ENCODE measurements around the gene ZNF766. TPM values are rescaled to one million over a fixed set of nuclear protein-coding genes. Genes with fewer than 3 reads are reported as not detected.
"Not testable (repeated sequence)": the region's sequence is repeated elsewhere in the genome, so short reads cannot be mapped to it uniquely, and the experiment has no call there.

The ZNF766 gene
- total and polyA plus RNA-seq, 2 experiments from 2014 or later = 9.5 to 16.8 TPM

GRCh38 chr19:52274191-52274590, 4.8 kb downstream of the ZNF766 start:
- Histone ChIP-seq H2AFZ (no peak overlapping the region), H3K36me3 (ENCODE audit: low read depth) (0 out of 2 replicates have a peak, but pooled peaks cover 3% of the 10 kb centered on the region), H3F3A (ENCODE audit: insufficient read depth) (peaks cover 8% of the 10 kb centered on the region; the same call in 1 of the 2 replicates), H3K27ac (no peak overlapping the region), H4K20me1 (ENCODE audit: insufficient read depth) (no peaks in the 10 kb centered on the region), H3K9ac (no peak overlapping the region), H3K79me2 (ENCODE audit: insufficient read depth) (peaks cover 94% of the 10 kb centered on the region), H3K4me1 (ENCODE audit: insufficient read depth) (peaks cover 6% of the 10 kb centered on the region), H3K9me2 (ENCODE audit: insufficient read depth) (no peaks in the 10 kb centered on the region), H3K4me3 (no peak overlapping the region), H3K9me3 (ENCODE audit: low read depth) (no peaks in the 10 kb centered on the region), H3K4me2 (ENCODE audit: unreplicated experiment) (no peak overlapping the region), H3K27me3 (replicated peaks; ENCODE audit: insufficient read depth) (no peaks in the 10 kb centered on the region)
- TF ChIP-seq EZH2 (IDR thresholded peaks at IDR 0.05; ENCODE audit: insufficient read depth, poor library complexity, severe bottlenecking) = no peak
- TF ChIP-seq EZH2phosphoT487 (IDR thresholded peaks at IDR 0.05; ENCODE audit: insufficient read depth, low read depth) = no peak
- DNase-seq = no peak
- in situ Hi-C loops (cut with MboI) = no loop called here
- 87 to 89% methylated on average over 5 of the region's 5 CpGs for WGBS, 2 experiments (ENCODE audit: low coverage in 1 of 2, low lambda C conversion rate in 2 of 2, missing lambda C conversion rate in 2 of 2)

DNA sequence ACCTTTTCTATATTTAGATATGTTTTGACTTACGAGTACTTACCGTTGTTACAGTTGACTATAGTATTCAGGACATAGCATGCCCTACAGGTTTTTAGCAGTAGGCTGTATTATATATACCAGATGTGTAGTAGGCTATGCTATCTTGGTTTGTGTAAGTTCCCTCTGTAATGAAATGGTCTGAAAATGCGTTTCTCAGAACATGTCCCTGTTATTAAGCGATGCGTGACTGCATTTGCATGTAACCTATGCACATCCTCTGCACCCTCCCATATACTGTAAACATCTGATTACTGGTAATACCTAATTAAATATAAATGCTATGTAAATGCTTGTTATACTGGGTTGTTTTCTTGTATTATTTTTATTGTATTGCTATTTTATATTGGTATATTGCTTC, 6.6 kb downstream of the ZNF766 start:
- no peaks in the 10 kb centered on the region for H4K20me1 ChIP-seq (ENCODE audit: insufficient read depth)
- no peak overlapping the region for H3K4me2 ChIP-seq (ENCODE audit: unreplicated experiment)
- in situ Hi-C loops (cut with MboI) = no loop called here
- H3F3A ChIP-seq (ENCODE audit: insufficient read depth) = no peaks in the 10 kb centered on the region
- no peak overlapping the region for H3K9ac ChIP-seq
- no peak overlapping the region for H3K4me3 ChIP-seq
- 83 to 88% methylated on average over 5 of the region's 5 CpGs for WGBS, 2 experiments (ENCODE audit: low coverage in 1 of 2, low lambda C conversion rate in 2 of 2, missing lambda C conversion rate in 2 of 2)
- H3K36me3 ChIP-seq (ENCODE audit: low read depth) = 0 out of 2 replicates have a peak, but pooled peaks cover 3% of the 10 kb centered on the region
- no peaks in the 10 kb centered on the region for H3K9me3 ChIP-seq (ENCODE audit: low read depth)
- TF ChIP-seq EZH2phosphoT487 (IDR thresholded peaks at IDR 0.05; ENCODE audit: insufficient read depth, low read depth) (no peak), EZH2 (IDR thresholded peaks at IDR 0.05; ENCODE audit: insufficient read depth, poor library complexity, severe bottlenecking) (no peak)
- no peaks in the 10 kb centered on the region for H3K9me2 ChIP-seq (ENCODE audit: insufficient read depth)
- H3K4me1 ChIP-seq (ENCODE audit: insufficient read depth) = peaks cover 2% of the 10 kb centered on the region
- no peak overlapping the region for H2AFZ ChIP-seq
- no peak overlapping the region for H3K27ac ChIP-seq
- H3K27me3 ChIP-seq (replicated peaks; ENCODE audit: insufficient read depth) = no peaks in the 10 kb centered on the region
- peaks cover 100% of the 10 kb centered on the region for H3K79me2 ChIP-seq (ENCODE audit: insufficient read depth)
- DNase-seq = no peak

DNA sequence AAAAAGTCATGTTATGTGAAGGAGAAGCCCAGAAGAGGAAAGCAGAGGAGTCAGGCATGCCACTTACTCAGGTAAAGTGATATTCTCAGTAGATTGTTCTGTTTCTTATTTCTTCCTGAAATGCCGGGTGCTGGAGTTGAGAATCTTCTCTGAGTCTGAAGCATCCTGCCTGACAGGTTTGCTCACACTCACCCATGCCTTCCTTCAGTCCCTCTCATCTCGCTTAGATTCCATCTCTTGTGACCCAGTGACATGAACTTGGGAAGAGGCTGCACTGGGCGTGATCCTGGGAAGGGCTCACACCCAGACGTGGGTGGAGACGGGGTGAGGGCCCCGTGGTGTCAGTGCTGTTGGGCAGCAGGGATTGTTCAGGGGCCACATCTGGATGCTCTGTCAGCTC, 8.1 kb downstream of the ZNF766 start:
- in situ Hi-C loops (cut with MboI) = no loop called here
- no peaks in the 10 kb centered on the region for H3K27me3 ChIP-seq (replicated peaks; ENCODE audit: insufficient read depth)
- peaks cover 100% of the 10 kb centered on the region for H3K79me2 ChIP-seq (ENCODE audit: insufficient read depth)
- H4K20me1 ChIP-seq (ENCODE audit: insufficient read depth) = no peaks in the 10 kb centered on the region
- H3K9me3 ChIP-seq (ENCODE audit: low read depth) = no peaks in the 10 kb centered on the region
- H3K9me2 ChIP-seq (ENCODE audit: insufficient read depth) = no peaks in the 10 kb centered on the region
- 84 to 86% methylated on average over 6 of the region's 6 CpGs for WGBS, 2 experiments (ENCODE audit: low coverage in 1 of 2, low lambda C conversion rate in 2 of 2, missing lambda C conversion rate in 2 of 2)
- no peak overlapping the region for H3K27ac ChIP-seq
- no peak overlapping the region for H3K4me3 ChIP-seq
- H3F3A ChIP-seq (ENCODE audit: insufficient read depth) = no peaks in the 10 kb centered on the region
- no peak overlapping the region for H2AFZ ChIP-seq
- no peak overlapping the region for H3K4me2 ChIP-seq (ENCODE audit: unreplicated experiment)
- no peak overlapping the region for H3K9ac ChIP-seq
- no peaks in the 10 kb centered on the region for H3K36me3 ChIP-seq (ENCODE audit: low read depth)
- no peaks in the 10 kb centered on the region for H3K4me1 ChIP-seq (ENCODE audit: insufficient read depth)
- DNase-seq = no peak
- TF ChIP-seq EZH2 (IDR thresholded peaks at IDR 0.05; ENCODE audit: insufficient read depth, poor library complexity, severe bottlenecking) (no peak), EZH2phosphoT487 (IDR thresholded peaks at IDR 0.05; ENCODE audit: insufficient read depth, low read depth) (no peak)

- Histone ChIP-seq H2AFZ (no peak overlapping the region), H3K27me3 (replicated peaks; ENCODE audit: insufficient read depth) (no peaks in the 10 kb centered on the region), H3K9ac (no peak overlapping the region), H4K20me1 (ENCODE audit: insufficient read depth) (no peaks in the 10 kb centered on the region), H3K4me3 (no peak overlapping the region), H3K27ac (no peak overlapping the region), H3K79me2 (ENCODE audit: insufficient read depth) (peaks cover 33% of the 10 kb centered on the region), H3K9me3 (ENCODE audit: low read depth) (no peaks in the 10 kb centered on the region), H3K36me3 (ENCODE audit: low read depth) (peaks cover 52% of the 10 kb centered on the region), H3F3A (ENCODE audit: insufficient read depth) (no peaks in the 10 kb centered on the region), H3K4me2 (ENCODE audit: unreplicated experiment) (no peak overlapping the region), H3K9me2 (ENCODE audit: insufficient read depth) (no peaks in the 10 kb centered on the region), H3K4me1 (ENCODE audit: insufficient read depth) (no peaks in the 10 kb centered on the region)
- in situ Hi-C loops (cut with MboI) = no loop called here
- DNase-seq = no peak
- no peak for TF ChIP-seq EZH2 (IDR thresholded peaks at IDR 0.05; ENCODE audit: insufficient read depth, poor library complexity, severe bottlenecking)
- TF ChIP-seq EZH2phosphoT487 (IDR thresholded peaks at IDR 0.05; ENCODE audit: insufficient read depth, low read depth) = no peak
- WGBS, 2 experiments (ENCODE audit: low coverage in 1 of 2, low lambda C conversion rate in 2 of 2, missing lambda C conversion rate in 2 of 2) = 96 to 99% methylated on average over 6 of the region's 6 CpGs
These were observed 16.9 kb downstream of the ZNF766 start for GRCh38 chr19:52286256-52286655.

GRCh38 chr19:52291781-52292180, 22.4 kb downstream of the ZNF766 start:
- Histone ChIP-seq H3K9ac (no peak overlapping the region), H3K9me3 (ENCODE audit: low read depth) (no peaks in the 10 kb centered on the region), H4K20me1 (ENCODE audit: insufficient read depth) (no peaks in the 10 kb centered on the region), H3K4me1 (ENCODE audit: insufficient read depth) (no peaks in the 10 kb centered on the region), H3F3A (ENCODE audit: insufficient read depth) (peaks cover 12% of the 10 kb centered on the region; the same call in 1 of the 2 replicates), H3K9me2 (ENCODE audit: insufficient read depth) (no peaks in the 10 kb centered on the region), H3K27ac (no peak overlapping the region), H2AFZ (no peak overlapping the region), H3K4me3 (no peak overlapping the region), H3K79me2 (ENCODE audit: insufficient read depth) (peaks cover 7% of the 10 kb centered on the region; the same call in 1 of the 2 replicates), H3K27me3 (replicated peaks; ENCODE audit: insufficient read depth) (no peaks in the 10 kb centered on the region), H3K4me2 (ENCODE audit: unreplicated experiment) (no peak overlapping the region), H3K36me3 (ENCODE audit: low read depth) (peaks cover 28% of the 10 kb centered on the region)
- WGBS, 2 experiments (ENCODE audit: low coverage in 1 of 2, low lambda C conversion rate in 2 of 2, missing lambda C conversion rate in 2 of 2) = 95 to 96% methylated on average over 3 of the region's 3 CpGs
- in situ Hi-C loops (cut with MboI) = no loop called here
- no peak for DNase-seq
- TF ChIP-seq EZH2 (IDR thresholded peaks at IDR 0.05; ENCODE audit: insufficient read depth, poor library complexity, severe bottlenecking) = no peak
- no peak for TF ChIP-seq EZH2phosphoT487 (IDR thresholded peaks at IDR 0.05; ENCODE audit: insufficient read depth, low read depth)

DNA sequence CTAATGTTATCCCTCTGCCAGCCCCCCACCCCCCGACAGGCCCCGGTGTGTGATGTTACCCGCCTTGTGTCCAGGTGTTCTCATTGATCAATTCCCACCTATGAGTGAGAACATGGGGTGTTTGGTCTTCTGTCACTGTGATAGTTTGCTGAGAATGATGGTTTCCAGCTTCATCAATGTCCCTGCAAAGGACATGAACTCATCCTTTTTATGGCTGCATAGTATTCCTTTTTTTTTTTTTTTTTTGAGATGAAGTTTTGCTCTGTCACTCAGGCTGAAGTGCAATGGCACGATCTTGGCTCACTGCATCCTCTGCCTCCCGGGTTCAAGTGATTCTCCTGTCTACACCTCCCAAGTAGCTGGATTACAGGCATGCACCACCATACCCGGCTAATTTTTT, 23.6 kb downstream of the ZNF766 start:
- DNase-seq; H3K4me3 ChIP-seq; H3K9ac ChIP-seq; H3K27me3 ChIP-seq (replicated peaks; ENCODE audit: insufficient read depth); H3K9me3 ChIP-seq (ENCODE audit: low read depth); H3K4me2 ChIP-seq (ENCODE audit: unreplicated experiment); H3K79me2 ChIP-seq (ENCODE audit: insufficient read depth); H3K9me2 ChIP-seq (ENCODE audit: insufficient read depth); H3K27ac ChIP-seq; H3K4me1 ChIP-seq (ENCODE audit: insufficient read depth); H4K20me1 ChIP-seq (ENCODE audit: insufficient read depth); in situ Hi-C loops (cut with MboI); H2AFZ ChIP-seq: not testable (repeated sequence)
- Histone ChIP-seq H3F3A (ENCODE audit: insufficient read depth) (peaks cover 17% of the 10 kb centered on the region; the same call in 1 of the 2 replicates), H3K36me3 (ENCODE audit: low read depth) (peaks cover 26% of the 10 kb centered on the region)
- WGBS, 2 experiments (ENCODE audit: low coverage in 1 of 2, low lambda C conversion rate in 2 of 2, missing lambda C conversion rate in 2 of 2) = 99% methylated on average over 6 of the region's 6 CpGs

All from GM23248 (cell line).